Activated T-cell treated with anti-CD3 and anti-CD28 coated beads, Interleukin-2, amount 50 U/mL, for 4 hours (primary cell): ENCODE data around the gene ZC3H7B. TPM values are rescaled to one million over a fixed set of nuclear protein-coding genes. Genes with fewer than 3 reads are reported as not detected.
"Not testable (repeated sequence)": the region's sequence is repeated elsewhere in the genome, so short reads cannot be mapped to it uniquely, and the experiment has no call there.

ENCODE experiments used
- ATAC-seq, 2 donors: fragments of 200-7000 bp; cut with Tn5 transposase; one replicate each; pipeline ENCODE4 v1.10.0; 2021
- DNase-seq: peaks from one replicate; pipeline ENCODE4 v3.0.0-alpha.2; 2020
- H3K27me3 Mint-ChIP-seq: one replicate; pipeline ENCODE4 v1.8.0; 2021; ENCODE audit warnings: low read depth, mixed read lengths
- H3K36me3 Mint-ChIP-seq: one replicate; pipeline ENCODE4 v1.8.0; 2022; ENCODE audit warnings: mixed read lengths; ENCODE audit not compliant: insufficient read depth
- H3K4me1 Mint-ChIP-seq: one replicate; pipeline ENCODE4 v1.8.0; 2021; ENCODE audit warnings: low read depth, mixed read lengths
- H3K4me3 Mint-ChIP-seq: one replicate; pipeline ENCODE4 v1.8.0; 2021; ENCODE audit warnings: mild to moderate bottlenecking, moderate library complexity, mixed read lengths
- H3K9me3 Mint-ChIP-seq: one replicate; pipeline ENCODE4 v1.8.0; 2021; ENCODE audit warnings: mixed read lengths
- total RNA-seq, 3 donors: library from RNA; stranded (reverse); gene quantifications; one replicate each; pipeline ENCODE4 v1.2.1, GENCODE V29; 2021

ZC3H7B gene
- total RNA-seq, 3 donors from 2014 or later = 57.0 to 62.4 (median 60.9) TPM

DNA sequence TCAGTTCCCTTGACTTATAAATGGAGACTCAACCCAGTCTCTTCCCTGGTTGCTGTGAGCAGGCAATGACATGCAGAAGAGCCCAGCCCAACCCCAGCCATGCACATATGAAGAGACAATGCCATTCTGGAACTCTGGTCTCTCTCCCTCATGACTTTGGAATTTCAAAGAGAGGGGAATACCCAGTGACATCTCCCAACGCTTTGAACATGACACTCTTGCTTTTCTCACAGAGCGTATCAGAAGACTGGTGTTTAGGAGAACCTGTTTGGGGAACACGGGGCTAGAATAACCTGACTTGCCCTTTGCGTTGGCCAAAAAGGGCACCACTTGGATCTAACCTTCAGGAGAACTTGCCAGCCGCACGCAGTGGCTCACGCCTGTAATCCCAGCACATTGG is 28.2 kb upstream of the ZC3H7B start:
- DNase-seq (no peak), ATAC-seq (no peak)
- Mint-ChIP-seq H3K27me3 (no peaks in the 10 kb centered on the region), H3K9me3 (no peaks in the 10 kb centered on the region), H3K4me3 (no peak overlapping the region), H3K36me3 (peaks cover 39% of the 10 kb centered on the region), H3K4me1 (peaks cover 2% of the 10 kb centered on the region)

DNA sequence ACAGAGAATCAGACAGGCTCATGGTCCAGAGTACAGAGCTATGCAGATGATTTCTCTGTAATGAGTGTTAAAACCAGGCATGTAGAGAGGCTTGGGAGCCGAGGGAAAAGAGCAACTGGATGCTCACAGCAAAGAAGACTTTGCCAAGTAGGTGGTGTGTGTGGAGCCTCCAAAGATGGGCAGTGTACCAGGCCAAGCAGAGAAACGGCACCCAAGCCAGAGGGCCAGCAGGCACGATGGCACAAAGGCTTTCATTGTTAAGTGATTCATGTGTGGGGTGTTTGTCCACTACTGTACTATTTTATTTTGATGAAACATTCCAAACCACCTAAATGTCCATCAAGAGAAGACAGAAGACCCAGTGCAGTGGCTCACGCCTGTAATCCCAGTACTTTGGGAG is 26.5 kb upstream of the ZC3H7B start:
- H3K36me3 Mint-ChIP-seq = peaks cover 38% of the 10 kb centered on the region
- H3K4me3 Mint-ChIP-seq = no peak overlapping the region
- H3K27me3 Mint-ChIP-seq = no peaks in the 10 kb centered on the region
- no peaks in the 10 kb centered on the region for H3K9me3 Mint-ChIP-seq
- DNase-seq (no peak), ATAC-seq (no peak)
- no peaks in the 10 kb centered on the region for H3K4me1 Mint-ChIP-seq

GRCh38 chr22:41280065-41280464 is 21.3 kb upstream of the ZC3H7B start:
- ATAC-seq = no peak
- Mint-ChIP-seq H3K36me3 (peaks cover 30% of the 10 kb centered on the region), H3K4me3 (no peak overlapping the region), H3K4me1 (peaks cover 24% of the 10 kb centered on the region), H3K9me3 (no peaks in the 10 kb centered on the region), H3K27me3 (no peaks in the 10 kb centered on the region)
- DNase-seq = no peak

DNA sequence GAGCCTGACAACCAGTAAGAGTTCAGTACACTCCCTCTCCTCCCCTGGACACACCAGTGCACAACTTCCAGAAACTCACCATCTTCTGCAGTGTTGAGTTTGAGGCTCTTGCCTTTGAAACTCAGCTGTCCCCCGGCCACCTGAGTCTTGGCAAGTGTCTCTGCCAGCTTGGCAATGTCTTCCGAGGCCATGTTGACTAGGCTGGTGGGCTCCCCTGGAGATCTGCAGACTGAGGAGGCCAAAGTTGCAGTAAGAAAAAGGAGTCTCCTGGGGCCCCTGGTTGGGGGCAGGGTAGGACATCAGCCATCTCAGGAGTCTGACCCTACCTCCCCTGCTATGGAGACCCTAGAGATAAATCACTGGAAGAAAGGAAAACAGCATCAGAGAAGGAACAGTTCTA is 20.5 kb upstream of the ZC3H7B start:
- Mint-ChIP-seq H3K27me3 (no peaks in the 10 kb centered on the region), H3K4me3 (no peak overlapping the region), H3K4me1 (peaks cover 26% of the 10 kb centered on the region), H3K9me3 (no peaks in the 10 kb centered on the region), H3K36me3 (peaks cover 27% of the 10 kb centered on the region)
- ATAC-seq (no peak), DNase-seq (no peak)

DNA sequence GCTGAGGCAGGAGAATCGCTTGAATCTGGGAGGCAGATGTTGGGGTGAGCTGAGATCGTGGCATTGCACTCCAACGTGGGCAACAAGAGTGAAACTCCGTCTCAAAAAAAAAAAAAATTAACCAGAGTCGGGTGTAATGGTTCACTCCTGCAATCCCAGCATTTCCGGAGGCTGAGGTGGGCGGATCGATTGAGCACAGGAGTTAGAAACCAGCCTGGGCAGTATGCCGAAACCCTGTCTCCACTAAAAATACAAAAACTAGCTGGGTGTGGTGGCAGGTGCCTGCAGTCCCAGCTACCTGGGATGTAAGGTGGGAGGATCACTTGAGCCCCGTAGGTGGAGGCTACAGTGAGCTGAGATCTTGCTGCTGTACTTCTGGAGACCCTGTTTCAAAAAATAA is 16.9 kb upstream of the ZC3H7B start:
- ATAC-seq (no peak), DNase-seq (no peak)
- H3K36me3 Mint-ChIP-seq = peaks cover 16% of the 10 kb centered on the region
- no peaks in the 10 kb centered on the region for H3K27me3 Mint-ChIP-seq
- no peaks in the 10 kb centered on the region for H3K9me3 Mint-ChIP-seq
- H3K4me3 Mint-ChIP-seq = peak overlapping the region; percentile 92
- H3K4me1 Mint-ChIP-seq = peaks cover 37% of the 10 kb centered on the region

DNA sequence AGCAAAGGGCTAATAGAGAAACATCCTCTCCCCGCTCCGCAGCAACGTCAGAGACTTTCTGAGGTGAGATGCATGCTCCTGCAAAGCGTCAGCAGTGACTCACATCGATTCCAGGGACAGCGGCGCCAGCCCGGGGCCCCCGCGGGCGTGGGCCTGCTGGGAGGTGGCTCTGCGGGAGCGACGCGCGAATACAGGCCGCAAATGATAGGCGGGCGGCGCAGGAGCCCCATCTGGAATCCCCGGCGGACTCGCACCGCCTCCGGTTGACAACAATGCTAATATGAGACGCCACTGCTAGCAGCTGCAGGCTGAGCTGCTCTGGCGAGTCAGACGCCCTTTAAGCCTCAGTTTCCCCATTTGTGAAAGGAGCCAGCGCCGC is 15.9 kb upstream of the ZC3H7B start:
- Mint-ChIP-seq H3K36me3 (peaks cover 13% of the 10 kb centered on the region), H3K4me3 (peak overlapping the region; percentile 92), H3K4me1 (peaks cover 37% of the 10 kb centered on the region), H3K9me3 (no peaks in the 10 kb centered on the region), H3K27me3 (no peaks in the 10 kb centered on the region)
- DNase-seq = peak; percentile 85
- ATAC-seq = peak; percentile 73 to 75

DNA sequence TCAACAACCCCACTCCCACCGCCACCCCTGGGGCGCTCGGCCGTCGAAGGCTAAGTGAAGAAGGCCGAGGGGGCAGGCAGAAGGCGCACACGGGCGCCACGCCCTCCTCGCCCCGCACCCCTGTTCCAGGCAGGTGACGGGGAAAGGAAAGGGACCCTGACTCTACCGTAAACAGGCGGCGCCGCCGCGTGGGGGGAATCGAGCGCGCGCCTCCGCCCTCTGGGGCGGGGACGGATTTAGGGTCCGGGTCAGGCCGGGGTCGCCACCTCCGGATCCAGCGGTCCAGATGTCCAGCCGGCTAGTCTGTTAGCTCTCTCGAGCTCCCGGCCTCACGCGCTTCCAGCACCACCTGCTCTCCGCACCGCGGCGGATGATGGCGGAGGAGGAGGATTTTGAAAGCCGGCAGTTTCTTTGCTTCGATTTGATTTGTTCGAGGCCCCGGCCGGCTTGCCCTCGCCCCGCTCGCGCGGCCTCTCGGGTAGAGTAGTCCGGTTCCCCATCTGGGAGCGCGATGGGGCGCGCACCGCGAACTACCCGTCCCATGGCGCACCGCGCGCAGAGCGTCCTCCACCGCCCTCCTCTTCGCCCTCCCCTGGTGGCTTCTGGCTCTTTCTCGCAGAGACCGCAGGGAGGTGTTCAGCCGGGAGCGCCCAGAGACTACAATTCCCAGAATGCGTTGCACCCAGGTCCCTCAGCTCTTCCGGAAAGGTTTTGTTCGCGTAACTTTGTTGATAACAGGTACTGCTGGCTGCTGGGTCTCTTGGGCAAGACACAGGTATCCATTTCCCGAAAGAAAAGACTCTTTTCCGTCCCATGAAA is 15.3 kb upstream of the ZC3H7B start, which contains the start of gene RANGAP1:
TSS of gene RANGAP1 (minus strand) at position 368 of the 819 bp plus-strand sequence. CDS start 5,143 bp downstream, outside the sequence.
- Mint-ChIP-seq H3K36me3 (peaks cover 11% of the 10 kb centered on the region), H3K4me3 (peak within 1 kb of the TSS; percentile 92), H3K9me3 (no peaks in the 10 kb centered on the region), H3K4me1 (peaks cover 33% of the 10 kb centered on the region), H3K27me3 (no peaks in the 10 kb centered on the region)
- ATAC-seq (peak; percentile 94 to 96), DNase-seq (peak; percentile 95)

- ATAC-seq = peak; percentile 2 to 4
- Mint-ChIP-seq H3K36me3 (peaks cover 9% of the 10 kb centered on the region), H3K4me3 (peak overlapping the region; percentile 92), H3K4me1 (peaks cover 31% of the 10 kb centered on the region), H3K27me3 (no peaks in the 10 kb centered on the region), H3K9me3 (no peaks in the 10 kb centered on the region)
- peak; percentile 32 for DNase-seq
Observed at GRCh38 chr22:41286639-41287091, 14.7 kb upstream of the ZC3H7B start.

DNA sequence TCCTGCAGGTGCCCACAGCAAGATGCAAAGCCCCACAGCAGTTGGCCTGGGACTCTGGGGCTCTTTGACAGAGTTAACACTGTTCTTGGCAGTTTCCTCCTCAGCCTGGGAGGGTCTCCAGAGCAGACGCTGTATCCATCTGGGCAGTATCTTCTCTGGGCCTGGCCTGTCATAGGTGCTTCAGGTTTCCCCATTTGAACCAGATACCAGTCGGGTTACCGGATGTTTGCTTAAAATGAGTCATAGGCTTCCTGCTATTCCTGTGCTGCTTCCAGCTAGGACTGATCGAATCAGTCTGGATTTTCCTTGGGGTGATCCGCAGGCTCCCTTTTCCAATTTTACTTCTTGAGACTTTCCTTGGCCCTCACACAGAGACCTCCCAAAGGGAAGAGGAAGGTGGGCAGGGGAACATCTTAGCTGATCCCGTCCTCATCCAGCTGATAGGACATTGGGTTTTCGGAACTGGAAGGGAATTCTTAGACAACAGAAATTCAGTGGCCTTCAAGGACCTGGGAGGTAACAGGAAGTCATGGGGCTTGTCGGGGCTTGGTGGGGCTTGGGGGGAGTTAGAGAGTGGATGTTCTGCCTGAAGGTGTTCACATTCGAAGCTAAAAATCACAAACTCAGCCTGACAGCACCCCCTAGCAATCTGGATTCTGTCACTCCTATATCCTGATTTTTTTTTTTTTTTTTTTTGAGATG is 12.9 kb upstream of the ZC3H7B start:
- Mint-ChIP-seq H3K27me3 (no peaks in the 10 kb centered on the region), H3K4me1 (peaks cover 23% of the 10 kb centered on the region), H3K9me3 (no peaks in the 10 kb centered on the region), H3K4me3 (peak overlapping the region; percentile 43), H3K36me3 (peaks cover 5% of the 10 kb centered on the region)
- no peak for DNase-seq
- ATAC-seq = no peak

DNA sequence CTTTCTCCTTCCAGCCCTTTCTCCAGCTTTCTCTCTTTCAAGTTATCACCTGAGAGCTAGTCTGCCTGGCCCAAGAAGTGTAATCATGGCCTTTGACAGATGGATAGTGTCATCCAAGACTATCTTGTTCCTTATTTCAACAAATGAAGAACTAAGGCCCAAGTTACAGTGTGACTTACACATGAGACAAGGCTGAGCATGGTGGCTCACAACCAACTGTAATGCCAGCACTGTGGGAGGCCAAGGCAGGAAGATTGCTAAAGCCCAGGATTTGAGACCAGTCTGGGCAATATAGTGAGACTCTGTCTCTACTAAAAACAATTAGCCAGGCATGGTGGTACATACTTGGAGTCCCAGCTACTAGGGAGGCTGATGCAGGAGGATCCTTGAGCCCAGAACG is 11.7 kb upstream of the ZC3H7B start:
- ATAC-seq = no peak
- Mint-ChIP-seq H3K4me1 (peaks cover 14% of the 10 kb centered on the region), H3K36me3 (peaks cover under 1% of the 10 kb centered on the region), H3K9me3 (no peaks in the 10 kb centered on the region), H3K27me3 (no peaks in the 10 kb centered on the region), H3K4me3 (no peak overlapping the region)
- no peak for DNase-seq

GRCh38 chr22:41290262-41291221 is 10.8 kb upstream of the ZC3H7B start:
- no peak for ATAC-seq
- Mint-ChIP-seq H3K27me3 (no peaks in the 10 kb centered on the region), H3K4me3 (no peak overlapping the region)

GRCh38 chr22:41294816-41295215 is 6.5 kb upstream of the ZC3H7B start:
- H3K4me3 Mint-ChIP-seq, ATAC-seq, H3K27me3 Mint-ChIP-seq, DNase-seq, H3K36me3 Mint-ChIP-seq, H3K9me3 Mint-ChIP-seq, H3K4me1 Mint-ChIP-seq: not testable (repeated sequence)

More at GRCh38 chr22:41290262-41291221, 10.8 kb upstream of the ZC3H7B start:
- Mint-ChIP-seq H3K9me3 (no peaks in the 10 kb centered on the region), H3K36me3 (no peaks in the 10 kb centered on the region), H3K4me1 (peaks cover 11% of the 10 kb centered on the region)
- DNase-seq = no peak

GRCh38 chr22:41296826-41297667 is 4.3 kb upstream of the ZC3H7B start:
- H3K27me3 Mint-ChIP-seq = no peaks in the 10 kb centered on the region
- DNase-seq = no peak
- no peak for ATAC-seq
- H3K4me3 Mint-ChIP-seq = no peak overlapping the region
- no peaks in the 10 kb centered on the region for H3K9me3 Mint-ChIP-seq
- H3K4me1 Mint-ChIP-seq = peaks cover 6% of the 10 kb centered on the region
- no peaks in the 10 kb centered on the region for H3K36me3 Mint-ChIP-seq
